Endothelial cell of umbilical vein (primary cell): ENCODE results near the gene PCNA. TPM values are rescaled to one million over a fixed set of nuclear protein-coding genes. Genes with fewer than 3 reads are reported as not detected.
A peak's percentile ranks its signal among the peaks of the same experiment; 100 is the strongest.
"Not testable (repeated sequence)": the region's sequence is repeated elsewhere in the genome, so short reads cannot be mapped to it uniquely, and the experiment has no call there.

Experiments
- BruUV-seq: library from RNA; stranded (reverse); fragments of 400-500 nt; replicated peaks from 2 replicates; lab custom pipeline; 2021; lab: Mats Ljungman, UMichigan
- CTCF ChIA-PET: fragments of 300-600, 350-600 bp; sonication (Branson Sonifier 250); formaldehyde crosslinking; loops from one replicate; lab custom pipeline; 2021; ENCODE audit warnings: antibody characterized with exemption, inconsistent platforms; lab: Charles Lee
- POLR2A ChIA-PET: fragments of 300-600, 350-600 bp; sonication (Branson Sonifier 250); formaldehyde crosslinking; loops from one replicate; lab custom pipeline; 2021; ENCODE audit warnings: antibody characterized with exemption, inconsistent platforms; lab: Charles Lee
- DNase-seq: peaks from one replicate; pipeline ENCODE4 v3.0.0-alpha.2; 2011; ENCODE audit warnings: low read depth, low spot score
- FAIRE-seq: peaks from 2 replicates; lab custom pipeline; 2011; peaks lifted over from hg19 to GRCh38; lab: Jason Lieb, UNC
- H2AFZ ChIP-seq: 2 replicates; pipeline ENCODE4 v1.6.0; 2012; ENCODE audit warnings: low read depth, low read length, control low read depth, inconsistent platforms
- H3K27ac ChIP-seq: 2 replicates; pipeline ENCODE4 v1.5.1; 2011; ENCODE audit warnings: low read depth, mild to moderate bottlenecking, control low read depth, low read length, moderate library complexity; ENCODE audit not compliant: insufficient read depth
- H3K27me3 ChIP-seq, 2 experiments: 2 replicates each; pipeline versions ENCODE4 v1.6.0 to v1.6.1; 2011; ENCODE audit warnings: low read length in 2 of 2, mixed read lengths in 1 of 2; ENCODE audit not compliant: control insufficient read depth in 2 of 2, insufficient read depth in 2 of 2
- H3K36me3 ChIP-seq, 2 experiments: 2 replicates in 1 of 2; 3 replicates in 1 of 2; pipeline ENCODE4 v1.5.1; 2011; ENCODE audit warnings: low read length in 2 of 2, mild to moderate bottlenecking in 1 of 2, moderate library complexity in 1 of 2; ENCODE audit not compliant: control insufficient read depth in 2 of 2, insufficient read depth in 2 of 2; ENCODE audit errors: extremely low read depth in 1 of 2
- H3K4me1 ChIP-seq: 3 replicates; pipeline ENCODE4 v1.5.1; 2011; ENCODE audit warnings: mild to moderate bottlenecking, low read length; ENCODE audit not compliant: control insufficient read depth, insufficient read depth; ENCODE audit errors: extremely low read depth
- H3K4me2 ChIP-seq: 2 replicates; pipeline ENCODE4 v1.6.1; 2011; ENCODE audit warnings: low read length, control low read depth, mixed read lengths; ENCODE audit not compliant: insufficient read depth
- H3K4me3 ChIP-seq, 3 experiments: fragments of 200-600 bp in 1 of 3; sonication (generic), shearing (Covaris generic) in 1 of 3; replicated peaks in 1 of 3; 2 replicates each; pipeline ENCODE4 v1.5.1; 2011 to 2016; ENCODE audit warnings: control low read depth in 3 of 3, low read length in 3 of 3, mild to moderate bottlenecking in 2 of 3, inconsistent platforms in 1 of 3, low read depth in 1 of 3, moderate library complexity in 1 of 3; ENCODE audit not compliant: insufficient read depth in 1 of 3
- H3K79me2 ChIP-seq: 2 replicates; pipeline ENCODE4 v1.6.0; 2012; ENCODE audit warnings: low read length, inconsistent platforms; ENCODE audit not compliant: control insufficient read depth, insufficient read depth
- H3K9ac ChIP-seq: replicated peaks from 2 replicates; pipeline ENCODE3; 2011; ENCODE audit warnings: low read length, control low read depth; ENCODE audit not compliant: insufficient read depth; ENCODE audit errors: extremely low read depth
- H3K9me1 ChIP-seq: replicated peaks from 3 replicates; pipeline ENCODE4 v1.6.0; 2011; ENCODE audit warnings: mild to moderate bottlenecking, low read length; ENCODE audit not compliant: control insufficient read depth, insufficient read depth; ENCODE audit errors: extremely low read depth
- H3K9me3 ChIP-seq: replicated peaks from 2 replicates; pipeline ENCODE4 v1.5.1; 2012; ENCODE audit warnings: low read length, inconsistent platforms; ENCODE audit not compliant: control insufficient read depth, insufficient read depth
- H4K20me1 ChIP-seq: replicated peaks from 2 replicates; pipeline ENCODE3; 2011; ENCODE audit warnings: mild to moderate bottlenecking, low read length; ENCODE audit not compliant: control insufficient read depth, insufficient read depth; ENCODE audit errors: extremely low read depth
- POLR2A ChIP-seq: IDR thresholded peaks from 2 replicates; pipeline ENCODE4 v1.6.1; 2012; ENCODE audit warnings: low read depth, mild to moderate bottlenecking, control low read depth, low read length
- dilution Hi-C: fragments of 300-500 bp; cut with MboI; formaldehyde crosslinking; loops from one replicate; pipeline ENCODE4 v1.15.0; 2019; ENCODE audit warnings: low sequenced_read_pairs; ENCODE audit not compliant: extremely low pct_ligation_motif_present
- intact Hi-C: fragments of 100-400 bp; cut with micrococcal nuclease; formaldehyde crosslinking; loops from one replicate; pipeline ENCODE4 v1.10.0; 2022
- polyA plus RNA-seq, 4 experiments: library from polyadenylated mRNA; depleted of rRNA in 3 of 4; stranded (reverse) in 3 of 4; unstranded in 1 of 4; fragments of >200 nt; gene quantifications; 2 replicates each; pipeline versions ENCODE4 v1.2.1 to v1.2.3, GENCODE V29; 2011 to 2012; ENCODE audit warnings: missing spikeins in 1 of 4
- total RNA-seq: library from RNA; stranded (reverse); gene quantifications from 2 replicates; pipeline ENCODE4 v1.2.3, GENCODE V29; 2021
- TF ChIP-seq, protein P1 (sequence below), 2 donors: IDR thresholded peaks; 1 replicate in 1 of 2; 2 replicates in 1 of 2; pipeline ENCODE4 v1.5.1; 2011; ENCODE audit warnings: low read length in 2 of 2, mild to moderate bottlenecking in 2 of 2, moderate library complexity in 2 of 2, control low read depth in 1 of 2, inconsistent platforms in 1 of 2, low read depth in 1 of 2; ENCODE audit not compliant: insufficient read depth in 1 of 2; ENCODE audit errors: extremely low read depth in 1 of 2

The PCNA gene
- total and polyA plus RNA-seq, 2 donors (not counting 3 experiments of a cell fraction or from before 2014, with no cell fraction given) = 175 to 295 TPM

DNA sequence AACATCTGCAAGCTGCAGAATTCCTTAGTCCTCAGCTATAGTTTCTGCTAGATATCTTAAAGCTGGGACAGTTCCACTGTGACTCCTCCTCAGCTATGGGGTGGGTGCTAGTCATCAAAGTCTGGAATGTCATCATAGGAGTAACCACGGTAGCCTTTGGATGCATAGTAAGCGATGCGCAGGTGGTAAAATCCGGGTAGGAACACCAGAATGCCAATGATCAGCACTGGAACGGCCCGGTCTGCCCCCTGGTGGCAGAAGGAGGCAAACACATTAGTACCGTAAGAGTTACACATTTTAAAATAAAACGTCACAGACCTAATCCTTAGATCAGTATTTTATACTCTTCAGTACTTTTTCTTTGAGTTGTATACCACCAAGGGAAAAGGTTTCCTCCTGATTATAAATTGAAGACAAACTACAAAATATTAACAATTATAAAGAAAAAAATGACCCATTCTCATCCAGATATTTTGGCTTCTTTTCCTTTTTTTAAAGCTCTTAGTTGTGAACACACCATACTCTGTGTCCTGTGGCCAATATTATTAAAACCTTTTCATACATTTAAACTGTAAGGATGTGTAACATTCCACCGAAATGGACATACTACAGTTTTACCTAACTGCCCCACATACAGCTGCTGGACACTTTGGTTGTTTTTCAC is 18.9 kb downstream of the PCNA start:
- peaks cover 2% of the 10 kb centered on the region for H3K79me2 ChIP-seq
- peak; percentile 74 for DNase-seq
- H3K9ac ChIP-seq = no peak overlapping the region
- H4K20me1 ChIP-seq = no peaks in the 10 kb centered on the region
- no peak overlapping the region for H3K4me3 ChIP-seq
- no peak for TF ChIP-seq POLR2A
- TF ChIP-seq, protein P1, sequence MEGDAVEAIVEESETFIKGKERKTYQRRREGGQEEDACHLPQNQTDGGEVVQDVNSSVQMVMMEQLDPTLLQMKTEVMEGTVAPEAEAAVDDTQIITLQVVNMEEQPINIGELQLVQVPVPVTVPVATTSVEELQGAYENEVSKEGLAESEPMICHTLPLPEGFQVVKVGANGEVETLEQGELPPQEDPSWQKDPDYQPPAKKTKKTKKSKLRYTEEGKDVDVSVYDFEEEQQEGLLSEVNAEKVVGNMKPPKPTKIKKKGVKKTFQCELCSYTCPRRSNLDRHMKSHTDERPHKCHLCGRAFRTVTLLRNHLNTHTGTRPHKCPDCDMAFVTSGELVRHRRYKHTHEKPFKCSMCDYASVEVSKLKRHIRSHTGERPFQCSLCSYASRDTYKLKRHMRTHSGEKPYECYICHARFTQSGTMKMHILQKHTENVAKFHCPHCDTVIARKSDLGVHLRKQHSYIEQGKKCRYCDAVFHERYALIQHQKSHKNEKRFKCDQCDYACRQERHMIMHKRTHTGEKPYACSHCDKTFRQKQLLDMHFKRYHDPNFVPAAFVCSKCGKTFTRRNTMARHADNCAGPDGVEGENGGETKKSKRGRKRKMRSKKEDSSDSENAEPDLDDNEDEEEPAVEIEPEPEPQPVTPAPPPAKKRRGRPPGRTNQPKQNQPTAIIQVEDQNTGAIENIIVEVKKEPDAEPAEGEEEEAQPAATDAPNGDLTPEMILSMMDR (IDR thresholded peaks at IDR 0.05; ENCODE audit: extremely low read depth in 1 of 2, insufficient read depth in 1 of 2, low read depth in 1 of 2, low read length in 2 of 2) = peak; percentile 73 to 76
- BruUV-seq = no TSS peak
- H2AFZ ChIP-seq = no peak overlapping the region
- no peaks in the 10 kb centered on the region for H3K4me1 ChIP-seq
- dilution Hi-C loops (no loop called here), intact Hi-C loops (loop anchor here (1.0 to 5.0 kb wide), 6 partner anchors 45 to 494 kb away; partner anchors contain the start of gene SLC23A2)
- no peaks in the 10 kb centered on the region for H3K9me3 ChIP-seq
- peak; percentile 47 for FAIRE-seq
- H3K9me1 ChIP-seq = no peaks in the 10 kb centered on the region
- H3K36me3 ChIP-seq = peaks cover 9 to 10% of the 10 kb centered on the region in 2 experiments
- CTCF ChIA-PET = interaction anchor here (0.6 to 4.5 kb wide), 59 partner anchors 9 to 496 kb away, joined by 3 to 63 read pairs (median 5); partner anchors contain the start of genes CDS2 and SLC23A2
- no peaks in the 10 kb centered on the region for H3K27me3 ChIP-seq
- no peak overlapping the region for H3K27ac ChIP-seq
- POLR2A ChIA-PET = no interaction called here
- H3K4me2 ChIP-seq = no peak overlapping the region

- dilution Hi-C loops, FAIRE-seq, H4K20me1 ChIP-seq, H3K27me3 ChIP-seq, H3K79me2 ChIP-seq, DNase-seq, H3K4me2 ChIP-seq, H3K27ac ChIP-seq, H3K9me3 ChIP-seq, H3K4me1 ChIP-seq, H3K9ac ChIP-seq, POLR2A ChIA-PET, H2AFZ ChIP-seq, H3K36me3 ChIP-seq, H3K4me3 ChIP-seq, H3K9me1 ChIP-seq: not testable (repeated sequence)
- CTCF ChIA-PET = interaction anchor here (0.9 to 4.5 kb wide), 13 partner anchors 11 to 367 kb away, joined by 3 to 63 read pairs (median 8); partner anchors contain the start of gene SLC23A2
- intact Hi-C loops = loop anchor here (1.0 to 5.0 kb wide), 6 partner anchors 44 to 493 kb away; partner anchors contain the start of gene SLC23A2
- TSS peak; percentile 40 for BruUV-seq
Observed at GRCh38 chr20:5099909-5100308, 19.8 kb downstream of the PCNA start.

DNA sequence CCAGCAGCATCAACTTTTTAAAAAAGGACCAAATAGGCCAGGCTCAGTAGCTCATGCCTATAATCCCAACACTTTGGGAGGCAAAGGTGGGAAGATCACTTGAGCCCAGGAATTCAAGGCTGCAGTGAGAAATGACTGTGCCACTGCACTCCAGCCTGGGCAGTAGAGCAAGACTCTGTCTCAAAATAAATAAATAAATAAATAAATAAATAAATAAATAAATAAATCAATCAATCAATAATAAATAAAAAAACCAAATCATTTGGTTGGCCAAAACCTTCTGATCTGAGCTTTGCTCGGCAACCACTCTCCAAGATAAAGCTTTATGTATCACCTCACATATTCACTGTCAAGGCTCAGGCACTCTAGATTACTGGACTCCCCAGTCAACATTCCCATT is 20.7 kb downstream of the PCNA start:
- H3K27me3 ChIP-seq, BruUV-seq, H2AFZ ChIP-seq, H3K9me1 ChIP-seq, FAIRE-seq, H3K27ac ChIP-seq, H3K79me2 ChIP-seq, dilution Hi-C loops, H3K4me3 ChIP-seq, H3K9ac ChIP-seq, H3K9me3 ChIP-seq, POLR2A ChIA-PET, H4K20me1 ChIP-seq, DNase-seq, intact Hi-C loops, H3K4me2 ChIP-seq, H3K36me3 ChIP-seq, H3K4me1 ChIP-seq: not testable (repeated sequence)
- CTCF ChIA-PET = interaction anchor here (0.7 to 4.5 kb wide), 6 partner anchors 34 to 148 kb away, joined by 3 to 63 read pairs (median 28); no protein-coding TSS in a partner anchor
